ENCODE data around the gene TBXAS1. TPM values are rescaled to one million over a fixed set of nuclear protein-coding genes. Genes with fewer than 3 reads are reported as not detected.

The TBXAS1 gene
- total RNA-seq, 1 experiment from 2014 or later: 2.3 TPM

DNA sequence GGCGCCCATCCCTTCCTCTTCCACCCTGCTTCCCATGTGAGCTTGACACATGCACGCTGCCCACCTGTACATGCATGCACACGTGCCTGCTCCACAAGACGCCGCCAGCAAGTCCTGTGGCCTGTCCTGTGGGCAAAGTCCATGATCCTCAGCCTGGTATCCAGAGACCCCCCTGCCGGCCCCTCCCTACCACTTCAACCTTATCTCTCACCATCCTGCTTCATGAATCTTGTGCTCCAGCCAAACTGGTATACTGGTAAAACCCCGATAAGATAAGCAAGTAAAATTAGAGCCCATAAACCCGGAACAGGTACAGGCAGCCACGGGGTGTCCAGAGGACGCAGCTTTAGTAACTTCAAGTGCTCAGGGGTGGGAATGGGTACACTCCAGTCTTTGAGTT lies 11.8 kb upstream of the TBXAS1 start (continued):
- TF ChIP-seq, protein P1, sequence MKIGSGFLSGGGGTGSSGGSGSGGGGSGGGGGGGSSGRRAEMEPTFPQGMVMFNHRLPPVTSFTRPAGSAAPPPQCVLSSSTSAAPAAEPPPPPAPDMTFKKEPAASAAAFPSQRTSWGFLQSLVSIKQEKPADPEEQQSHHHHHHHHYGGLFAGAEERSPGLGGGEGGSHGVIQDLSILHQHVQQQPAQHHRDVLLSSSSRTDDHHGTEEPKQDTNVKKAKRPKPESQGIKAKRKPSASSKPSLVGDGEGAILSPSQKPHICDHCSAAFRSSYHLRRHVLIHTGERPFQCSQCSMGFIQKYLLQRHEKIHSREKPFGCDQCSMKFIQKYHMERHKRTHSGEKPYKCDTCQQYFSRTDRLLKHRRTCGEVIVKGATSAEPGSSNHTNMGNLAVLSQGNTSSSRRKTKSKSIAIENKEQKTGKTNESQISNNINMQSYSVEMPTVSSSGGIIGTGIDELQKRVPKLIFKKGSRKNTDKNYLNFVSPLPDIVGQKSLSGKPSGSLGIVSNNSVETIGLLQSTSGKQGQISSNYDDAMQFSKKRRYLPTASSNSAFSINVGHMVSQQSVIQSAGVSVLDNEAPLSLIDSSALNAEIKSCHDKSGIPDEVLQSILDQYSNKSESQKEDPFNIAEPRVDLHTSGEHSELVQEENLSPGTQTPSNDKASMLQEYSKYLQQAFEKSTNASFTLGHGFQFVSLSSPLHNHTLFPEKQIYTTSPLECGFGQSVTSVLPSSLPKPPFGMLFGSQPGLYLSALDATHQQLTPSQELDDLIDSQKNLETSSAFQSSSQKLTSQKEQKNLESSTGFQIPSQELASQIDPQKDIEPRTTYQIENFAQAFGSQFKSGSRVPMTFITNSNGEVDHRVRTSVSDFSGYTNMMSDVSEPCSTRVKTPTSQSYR (CRISPR knock-in tag; IDR thresholded peaks at IDR 0.05): no peak
- TF ChIP-seq JUN (CRISPR knock-in tag; IDR thresholded peaks at IDR 0.05) (no peak), ZNF396 (CRISPR knock-in tag; IDR thresholded peaks at IDR 0.05; ENCODE audit: borderline replicate concordance) (no peak), TEAD4 (CRISPR knock-in tag; IDR thresholded peaks at IDR 0.05) (no peak), IRF2 (CRISPR knock-in tag; IDR thresholded peaks at IDR 0.05; ENCODE audit: borderline replicate concordance, low read depth) (no peak), SP1 (CRISPR knock-in tag; conservative IDR thresholded peaks at IDR 0.05) (no peak), CREB1 (CRISPR knock-in tag; IDR thresholded peaks at IDR 0.05) (no peak), ZNF423 (CRISPR knock-in tag; IDR thresholded peaks at IDR 0.05) (no peak), ZNF263 (CRISPR knock-in tag; IDR thresholded peaks at IDR 0.05; ENCODE audit: low read depth) (no peak), SMAD3 (CRISPR knock-in tag; IDR thresholded peaks at IDR 0.05; ENCODE audit: borderline replicate concordance) (no peak)
- TF ChIP-seq, protein P2, sequence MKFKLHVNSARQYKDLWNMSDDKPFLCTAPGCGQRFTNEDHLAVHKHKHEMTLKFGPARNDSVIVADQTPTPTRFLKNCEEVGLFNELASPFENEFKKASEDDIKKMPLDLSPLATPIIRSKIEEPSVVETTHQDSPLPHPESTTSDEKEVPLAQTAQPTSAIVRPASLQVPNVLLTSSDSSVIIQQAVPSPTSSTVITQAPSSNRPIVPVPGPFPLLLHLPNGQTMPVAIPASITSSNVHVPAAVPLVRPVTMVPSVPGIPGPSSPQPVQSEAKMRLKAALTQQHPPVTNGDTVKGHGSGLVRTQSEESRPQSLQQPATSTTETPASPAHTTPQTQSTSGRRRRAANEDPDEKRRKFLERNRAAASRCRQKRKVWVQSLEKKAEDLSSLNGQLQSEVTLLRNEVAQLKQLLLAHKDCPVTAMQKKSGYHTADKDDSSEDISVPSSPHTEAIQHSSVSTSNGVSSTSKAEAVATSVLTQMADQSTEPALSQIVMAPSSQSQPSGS (CRISPR knock-in tag; IDR thresholded peaks at IDR 0.05; ENCODE audit: borderline replicate concordance, low read depth): no peak
- TF ChIP-seq, protein P3, sequence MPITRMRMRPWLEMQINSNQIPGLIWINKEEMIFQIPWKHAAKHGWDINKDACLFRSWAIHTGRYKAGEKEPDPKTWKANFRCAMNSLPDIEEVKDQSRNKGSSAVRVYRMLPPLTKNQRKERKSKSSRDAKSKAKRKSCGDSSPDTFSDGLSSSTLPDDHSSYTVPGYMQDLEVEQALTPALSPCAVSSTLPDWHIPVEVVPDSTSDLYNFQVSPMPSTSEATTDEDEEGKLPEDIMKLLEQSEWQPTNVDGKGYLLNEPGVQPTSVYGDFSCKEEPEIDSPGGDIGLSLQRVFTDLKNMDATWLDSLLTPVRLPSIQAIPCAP (CRISPR knock-in tag; IDR thresholded peaks at IDR 0.05): no peak
- TF ChIP-seq, protein P4, sequence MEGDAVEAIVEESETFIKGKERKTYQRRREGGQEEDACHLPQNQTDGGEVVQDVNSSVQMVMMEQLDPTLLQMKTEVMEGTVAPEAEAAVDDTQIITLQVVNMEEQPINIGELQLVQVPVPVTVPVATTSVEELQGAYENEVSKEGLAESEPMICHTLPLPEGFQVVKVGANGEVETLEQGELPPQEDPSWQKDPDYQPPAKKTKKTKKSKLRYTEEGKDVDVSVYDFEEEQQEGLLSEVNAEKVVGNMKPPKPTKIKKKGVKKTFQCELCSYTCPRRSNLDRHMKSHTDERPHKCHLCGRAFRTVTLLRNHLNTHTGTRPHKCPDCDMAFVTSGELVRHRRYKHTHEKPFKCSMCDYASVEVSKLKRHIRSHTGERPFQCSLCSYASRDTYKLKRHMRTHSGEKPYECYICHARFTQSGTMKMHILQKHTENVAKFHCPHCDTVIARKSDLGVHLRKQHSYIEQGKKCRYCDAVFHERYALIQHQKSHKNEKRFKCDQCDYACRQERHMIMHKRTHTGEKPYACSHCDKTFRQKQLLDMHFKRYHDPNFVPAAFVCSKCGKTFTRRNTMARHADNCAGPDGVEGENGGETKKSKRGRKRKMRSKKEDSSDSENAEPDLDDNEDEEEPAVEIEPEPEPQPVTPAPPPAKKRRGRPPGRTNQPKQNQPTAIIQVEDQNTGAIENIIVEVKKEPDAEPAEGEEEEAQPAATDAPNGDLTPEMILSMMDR (IDR thresholded peaks at IDR 0.05): no peak

DNA sequence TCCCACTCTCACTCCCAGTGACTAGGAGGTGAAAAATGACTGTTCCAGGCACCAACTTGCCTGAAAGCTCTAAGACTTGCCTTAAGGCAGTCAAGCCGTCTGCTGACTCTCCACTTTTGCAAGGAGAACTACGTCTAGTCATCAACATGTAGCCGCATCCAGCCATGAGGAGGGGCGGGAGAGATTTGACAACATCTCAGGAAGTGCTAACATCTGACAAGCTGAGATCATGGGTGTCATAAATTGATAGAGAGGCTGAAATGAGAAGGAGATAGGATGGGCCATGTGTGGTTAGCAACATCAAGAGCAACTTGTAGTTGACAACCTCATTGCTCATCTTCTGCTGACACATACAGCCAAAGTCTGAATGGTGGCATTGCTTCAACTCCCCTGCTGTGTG lies 9.0 kb upstream of the TBXAS1 start:
- H3K4me1 Mint-ChIP-seq: no peaks in the 10 kb centered on the region
- TF ChIP-seq, protein P5, sequence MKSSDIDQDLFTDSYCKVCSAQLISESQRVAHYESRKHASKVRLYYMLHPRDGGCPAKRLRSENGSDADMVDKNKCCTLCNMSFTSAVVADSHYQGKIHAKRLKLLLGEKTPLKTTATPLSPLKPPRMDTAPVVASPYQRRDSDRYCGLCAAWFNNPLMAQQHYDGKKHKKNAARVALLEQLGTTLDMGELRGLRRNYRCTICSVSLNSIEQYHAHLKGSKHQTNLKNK (CRISPR knock-in tag; IDR thresholded peaks at IDR 0.05): no peak
- TF ChIP-seq, protein P6, sequence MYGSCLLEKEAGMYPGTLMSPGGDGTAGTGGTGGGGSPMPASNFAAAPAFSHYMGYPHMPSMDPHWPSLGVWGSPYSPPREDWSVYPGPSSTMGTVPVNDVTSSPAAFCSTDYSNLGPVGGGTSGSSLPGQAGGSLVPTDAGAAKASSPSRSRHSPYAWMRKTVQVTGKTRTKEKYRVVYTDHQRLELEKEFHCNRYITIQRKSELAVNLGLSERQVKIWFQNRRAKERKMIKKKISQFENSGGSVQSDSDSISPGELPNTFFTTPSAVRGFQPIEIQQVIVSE (CRISPR knock-in tag; IDR thresholded peaks at IDR 0.05; ENCODE audit: borderline replicate concordance): no peak
- TF ChIP-seq RELA (CRISPR knock-in tag; IDR thresholded peaks at IDR 0.05; ENCODE audit: borderline replicate concordance) (no peak), ZNF121 (CRISPR knock-in tag; IDR thresholded peaks at IDR 0.05) (no peak), JAZF1 (CRISPR knock-in tag; IDR thresholded peaks at IDR 0.05) (no peak)
- TF ChIP-seq, protein P7, sequence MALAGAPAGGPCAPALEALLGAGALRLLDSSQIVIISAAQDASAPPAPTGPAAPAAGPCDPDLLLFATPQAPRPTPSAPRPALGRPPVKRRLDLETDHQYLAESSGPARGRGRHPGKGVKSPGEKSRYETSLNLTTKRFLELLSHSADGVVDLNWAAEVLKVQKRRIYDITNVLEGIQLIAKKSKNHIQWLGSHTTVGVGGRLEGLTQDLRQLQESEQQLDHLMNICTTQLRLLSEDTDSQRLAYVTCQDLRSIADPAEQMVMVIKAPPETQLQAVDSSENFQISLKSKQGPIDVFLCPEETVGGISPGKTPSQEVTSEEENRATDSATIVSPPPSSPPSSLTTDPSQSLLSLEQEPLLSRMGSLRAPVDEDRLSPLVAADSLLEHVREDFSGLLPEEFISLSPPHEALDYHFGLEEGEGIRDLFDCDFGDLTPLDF (CRISPR knock-in tag; IDR thresholded peaks at IDR 0.05): no peak
- TF ChIP-seq, protein P8, sequence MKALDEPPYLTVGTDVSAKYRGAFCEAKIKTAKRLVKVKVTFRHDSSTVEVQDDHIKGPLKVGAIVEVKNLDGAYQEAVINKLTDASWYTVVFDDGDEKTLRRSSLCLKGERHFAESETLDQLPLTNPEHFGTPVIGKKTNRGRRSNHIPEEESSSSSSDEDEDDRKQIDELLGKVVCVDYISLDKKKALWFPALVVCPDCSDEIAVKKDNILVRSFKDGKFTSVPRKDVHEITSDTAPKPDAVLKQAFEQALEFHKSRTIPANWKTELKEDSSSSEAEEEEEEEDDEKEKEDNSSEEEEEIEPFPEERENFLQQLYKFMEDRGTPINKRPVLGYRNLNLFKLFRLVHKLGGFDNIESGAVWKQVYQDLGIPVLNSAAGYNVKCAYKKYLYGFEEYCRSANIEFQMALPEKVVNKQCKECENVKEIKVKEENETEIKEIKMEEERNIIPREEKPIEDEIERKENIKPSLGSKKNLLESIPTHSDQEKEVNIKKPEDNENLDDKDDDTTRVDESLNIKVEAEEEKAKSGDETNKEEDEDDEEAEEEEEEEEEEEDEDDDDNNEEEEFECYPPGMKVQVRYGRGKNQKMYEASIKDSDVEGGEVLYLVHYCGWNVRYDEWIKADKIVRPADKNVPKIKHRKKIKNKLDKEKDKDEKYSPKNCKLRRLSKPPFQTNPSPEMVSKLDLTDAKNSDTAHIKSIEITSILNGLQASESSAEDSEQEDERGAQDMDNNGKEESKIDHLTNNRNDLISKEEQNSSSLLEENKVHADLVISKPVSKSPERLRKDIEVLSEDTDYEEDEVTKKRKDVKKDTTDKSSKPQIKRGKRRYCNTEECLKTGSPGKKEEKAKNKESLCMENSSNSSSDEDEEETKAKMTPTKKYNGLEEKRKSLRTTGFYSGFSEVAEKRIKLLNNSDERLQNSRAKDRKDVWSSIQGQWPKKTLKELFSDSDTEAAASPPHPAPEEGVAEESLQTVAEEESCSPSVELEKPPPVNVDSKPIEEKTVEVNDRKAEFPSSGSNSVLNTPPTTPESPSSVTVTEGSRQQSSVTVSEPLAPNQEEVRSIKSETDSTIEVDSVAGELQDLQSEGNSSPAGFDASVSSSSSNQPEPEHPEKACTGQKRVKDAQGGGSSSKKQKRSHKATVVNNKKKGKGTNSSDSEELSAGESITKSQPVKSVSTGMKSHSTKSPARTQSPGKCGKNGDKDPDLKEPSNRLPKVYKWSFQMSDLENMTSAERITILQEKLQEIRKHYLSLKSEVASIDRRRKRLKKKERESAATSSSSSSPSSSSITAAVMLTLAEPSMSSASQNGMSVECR (CRISPR knock-in tag; IDR thresholded peaks at IDR 0.05; ENCODE audit: borderline replicate concordance): no peak
- TF ChIP-seq, protein P9, sequence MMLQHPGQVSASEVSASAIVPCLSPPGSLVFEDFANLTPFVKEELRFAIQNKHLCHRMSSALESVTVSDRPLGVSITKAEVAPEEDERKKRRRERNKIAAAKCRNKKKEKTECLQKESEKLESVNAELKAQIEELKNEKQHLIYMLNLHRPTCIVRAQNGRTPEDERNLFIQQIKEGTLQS (CRISPR knock-in tag; conservative IDR thresholded peaks at IDR 0.05): no peak
- H3K36me3 Mint-ChIP-seq: no peaks in the 10 kb centered on the region
- H3K4me3 Mint-ChIP-seq: no peak overlapping the region
- no peak overlapping the region for H3K27ac Mint-ChIP-seq
- ATAC-seq: no peak
- DNase-seq (ENCODE audit: low spot score): no peak
- peaks cover 12% of the 10 kb centered on the region for H3K9me3 Mint-ChIP-seq
- ChIA-PET CTCF (no interaction called here), POLR2A (no interaction called here)
- no peaks in the 10 kb centered on the region for H3K27me3 Mint-ChIP-seq (ENCODE audit: low read depth)

Measured in WTC11 (cell line).